Left kidney (tissue), 1 donor: ENCODE data around the gene SSRP1. TPM values are rescaled to one million over a fixed set of nuclear protein-coding genes. Genes with fewer than 3 reads are reported as not detected.

ENCODE experiments used
- polyA plus RNA-seq: library from polyadenylated mRNA; unstranded; fragments of 120-200 nt; gene quantifications from one replicate; pipeline ENCODE4 v1.2.1, GENCODE V29; 2013; ENCODE audit not compliant: insufficient read length

SSRP1 gene
- polyA plus RNA-seq, 1 donor: 200 TPM

Other genes with a start within 250 kb of the SSRP1 start
- 3.9 TPM for gene LRRC55, start 153.9 kb downstream of the SSRP1 start, polyA plus RNA-seq
- 88.7 TPM for gene APLNR, start 98.6 kb downstream of the SSRP1 start, polyA plus RNA-seq
- 69.1 TPM for gene TNKS1BP1, start 10.9 kb downstream of the SSRP1 start, polyA plus RNA-seq
- 0.40 TPM for gene P2RX3, start 2.5 kb upstream of the SSRP1 start, polyA plus RNA-seq
- 0.48 TPM for gene PRG3, start 45.3 kb upstream of the SSRP1 start, polyA plus RNA-seq
- gene PRG2, start 54.8 kb upstream of the SSRP1 start, polyA plus RNA-seq: 0.68 TPM
- gene SLC43A3, start 91.2 kb upstream of the SSRP1 start, polyA plus RNA-seq: 27.2 TPM
- gene RTN4RL2, start 124.6 kb upstream of the SSRP1 start, polyA plus RNA-seq: 2.5 TPM
- gene SLC43A1, start 179.8 kb upstream of the SSRP1 start, polyA plus RNA-seq: 7.2 TPM
- 32.4 TPM for gene TIMM10, start 194.9 kb upstream of the SSRP1 start, polyA plus RNA-seq
- gene SMTNL1, start 201.7 kb upstream of the SSRP1 start, polyA plus RNA-seq: 0.47 TPM
- gene UBE2L6, start 231.8 kb upstream of the SSRP1 start, polyA plus RNA-seq: 31.2 TPM